Transverse colon (tissue), 4 donors: ENCODE results near the gene SLC7A10. TPM values are rescaled to one million over a fixed set of nuclear protein-coding genes. Genes with fewer than 3 reads are reported as not detected.
"Not testable (repeated sequence)": the region's sequence is repeated elsewhere in the genome, so short reads cannot be mapped to it uniquely, and the experiment has no call there.

Source experiments
- DNase-seq: peaks from one replicate; pipeline ENCODE4 v3.0.0-alpha.2; 2019
- H3K27ac ChIP-seq, 4 donors: fragments of 200-600 bp; sonication (generic); 2 replicates each; pipeline ENCODE4 v1.5.1; 2016 to 2018; ENCODE audit warnings: inconsistent platforms in 4 of 4
- H3K27me3 ChIP-seq: fragments of 200-600 bp; sonication (generic); 2 replicates; pipeline ENCODE4 v1.5.1; 2017; ENCODE audit warnings: inconsistent platforms
- H3K36me3 ChIP-seq, 4 donors: fragments of 200-600 bp; sonication (generic); 2 replicates each; pipeline ENCODE4 v1.5.1; 2017 to 2019; ENCODE audit warnings: inconsistent platforms in 4 of 4
- H3K4me1 ChIP-seq, 4 donors: fragments of 200-600 bp; sonication (generic); 2 replicates each; pipeline ENCODE4 v1.5.1; 2017 to 2020; ENCODE audit warnings: inconsistent platforms in 4 of 4
- H3K4me3 ChIP-seq, 4 donors: fragments of 200-600 bp; sonication (generic); 1 replicate in 1 of 4; 2 replicates in 3 of 4; pipeline versions ENCODE4 v1.5.1 to v1.6.1; 2017 to 2019; ENCODE audit warnings: inconsistent platforms in 4 of 4
- H3K9me3 ChIP-seq, 2 donors: fragments of 200-600 bp; sonication (generic); 2 replicates each; pipeline ENCODE4 v1.5.1; 2017 to 2019; ENCODE audit warnings: inconsistent platforms in 2 of 2
- EP300 ChIP-seq: sonication (generic); formaldehyde crosslinking; IDR thresholded peaks from one replicate; pipeline ENCODE4 v1.6.1; 2017; ENCODE audit warnings: antibody characterized with exemption, low read depth
- POLR2A ChIP-seq: fragments of 450-650 bp; IDR thresholded peaks from one replicate; pipeline ENCODE4 v1.6.1; 2016; ENCODE audit warnings: antibody characterized with exemption, mild to moderate bottlenecking, moderate library complexity
- POLR2AphosphoS5 ChIP-seq, 3 donors: sonication (generic); formaldehyde crosslinking; IDR thresholded peaks; one replicate each; pipeline ENCODE4 v1.6.1; 2016; ENCODE audit warnings: antibody characterized with exemption in 3 of 3
- WGBS, 2 donors: methylation state at CpG; one replicate each; pipeline ENCODE4 v1.1.5; 2018; ENCODE audit warnings: low coverage in 1 of 2; 5-methylcytosine and 5-hydroxymethylcytosine counted together
- in situ Hi-C, 4 donors: fragments of 200-750 bp; cut with MboI; loops; one replicate each; pipeline versions ENCODE4 v1.15.0 to v1.15.1; 2017; ENCODE audit warnings: low sequenced_read_pairs in 3 of 4, low pct_ligation_motif_present in 1 of 4, low pct_unique_long_range_greater_than_20kb in 1 of 4
- intact Hi-C: fragments of 100-400 bp; cut with DNase I; formaldehyde crosslinking; loops from one replicate; pipeline ENCODE4 v1.15.1; 2023; ENCODE audit warnings: low total_unique reads
- total RNA-seq, 4 donors: library from RNA; depleted of rRNA; stranded (reverse); fragments of >200 nt; gene quantifications; one replicate each; pipeline ENCODE4 v1.1.0, GENCODE V29; 2016
- TF ChIP-seq, protein P1 (sequence below), 5 experiments: fragments of 200-600 bp in 3 of 5; fragments of 450-650 bp in 2 of 5; sonication (generic) in 3 of 5; IDR thresholded peaks; 1 replicate in 2 of 5; 2 replicates in 3 of 5; pipeline ENCODE4 v1.5.1; 2016 to 2017; ENCODE audit warnings: antibody characterized with exemption in 5 of 5, inconsistent platforms in 3 of 5, mild to moderate bottlenecking in 2 of 5, moderate library complexity in 1 of 5

Gene SLC7A10
- total RNA-seq, 4 donors from 2014 or later = 0.48 TPM; not detected in 3

DNA sequence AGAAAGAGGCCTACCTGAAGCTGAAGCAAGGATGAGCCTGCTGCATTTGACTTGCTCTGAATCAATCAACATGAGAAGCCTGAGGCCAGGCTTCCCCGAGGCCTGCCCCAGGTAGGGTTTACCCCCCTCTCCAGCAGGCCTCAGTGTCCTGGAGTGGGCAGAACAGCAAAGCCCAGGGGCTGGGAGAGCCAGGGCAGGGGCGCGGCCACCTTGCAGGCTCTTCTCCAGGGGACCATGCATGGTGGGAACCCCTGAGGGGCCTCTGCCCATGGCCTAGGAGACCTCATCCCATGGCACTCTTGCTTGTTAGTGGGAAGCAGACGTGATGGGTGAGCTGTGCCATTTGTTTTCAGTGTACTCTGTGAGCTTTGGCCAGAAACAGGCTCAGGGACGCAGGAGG lies 51.5 kb downstream of the SLC7A10 start:
- WGBS, 2 donors = 80% methylated on average over 5 of the region's 5 CpGs; no CpG with 5 or more reads in 1 of the 2 donors
- intact Hi-C loops = no loop called here

DNA sequence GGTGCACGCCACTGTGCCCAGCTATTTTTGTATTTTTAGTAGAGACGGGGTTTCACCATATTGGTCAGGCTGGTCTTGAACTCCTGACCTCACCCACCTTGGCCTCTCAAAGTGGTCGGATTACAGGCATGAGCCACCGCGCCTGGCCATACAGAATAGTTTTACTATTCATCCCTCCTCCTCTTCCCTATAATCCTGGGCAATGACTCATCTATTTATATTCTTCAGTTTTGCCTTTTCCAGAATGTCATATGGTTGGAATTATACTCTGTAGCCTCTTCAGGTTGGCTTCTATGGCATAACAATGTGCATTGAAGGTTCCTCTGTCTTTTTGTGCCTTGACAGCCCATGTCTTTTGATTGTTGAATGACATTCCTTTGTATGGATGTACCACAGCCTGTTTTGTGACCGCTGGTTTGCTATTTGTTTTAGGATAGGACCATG lies 53.7 kb downstream of the SLC7A10 start:
- Histone ChIP-seq H3K27ac (peak overlapping the region in 1 of 4 donors; percentile 65), H3K9me3 (no peaks in the 10 kb centered on the region), H3K27me3 (no peaks in the 10 kb centered on the region), H3K36me3 (no peaks in the 10 kb centered on the region), H3K4me3 (no peak overlapping the region), H3K4me1 (peaks cover 10 to 31% (median 17%) of the 10 kb centered on the region in 4 donors)
- in situ Hi-C loops = no loop called here
- WGBS, 2 donors = 46 to 60% methylated on average over 6 of the region's 6 CpGs
- DNase-seq = no peak
- TF ChIP-seq POLR2AphosphoS5 (IDR thresholded peaks at IDR 0.05) = no peak
- no peak for TF ChIP-seq EP300
- TF ChIP-seq, protein P1, sequence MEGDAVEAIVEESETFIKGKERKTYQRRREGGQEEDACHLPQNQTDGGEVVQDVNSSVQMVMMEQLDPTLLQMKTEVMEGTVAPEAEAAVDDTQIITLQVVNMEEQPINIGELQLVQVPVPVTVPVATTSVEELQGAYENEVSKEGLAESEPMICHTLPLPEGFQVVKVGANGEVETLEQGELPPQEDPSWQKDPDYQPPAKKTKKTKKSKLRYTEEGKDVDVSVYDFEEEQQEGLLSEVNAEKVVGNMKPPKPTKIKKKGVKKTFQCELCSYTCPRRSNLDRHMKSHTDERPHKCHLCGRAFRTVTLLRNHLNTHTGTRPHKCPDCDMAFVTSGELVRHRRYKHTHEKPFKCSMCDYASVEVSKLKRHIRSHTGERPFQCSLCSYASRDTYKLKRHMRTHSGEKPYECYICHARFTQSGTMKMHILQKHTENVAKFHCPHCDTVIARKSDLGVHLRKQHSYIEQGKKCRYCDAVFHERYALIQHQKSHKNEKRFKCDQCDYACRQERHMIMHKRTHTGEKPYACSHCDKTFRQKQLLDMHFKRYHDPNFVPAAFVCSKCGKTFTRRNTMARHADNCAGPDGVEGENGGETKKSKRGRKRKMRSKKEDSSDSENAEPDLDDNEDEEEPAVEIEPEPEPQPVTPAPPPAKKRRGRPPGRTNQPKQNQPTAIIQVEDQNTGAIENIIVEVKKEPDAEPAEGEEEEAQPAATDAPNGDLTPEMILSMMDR (IDR thresholded peaks at IDR 0.05) = no peak
- TF ChIP-seq POLR2A = no peak
- intact Hi-C loops = no loop called here

More for the DNA sequence above, 51.5 kb downstream of the SLC7A10 start:
- in situ Hi-C loops = no loop called here
- Histone ChIP-seq H3K9me3 (no peaks in the 10 kb centered on the region), H3K27me3 (no peaks in the 10 kb centered on the region), H3K36me3 (no peaks in the 10 kb centered on the region), H3K4me1 (peaks cover 13 to 43% (median 29%) of the 10 kb centered on the region in 4 donors), H3K4me3 (no peak overlapping the region), H3K27ac (no peak overlapping the region)
- no peak for TF ChIP-seq EP300
- no peak for DNase-seq

DNA sequence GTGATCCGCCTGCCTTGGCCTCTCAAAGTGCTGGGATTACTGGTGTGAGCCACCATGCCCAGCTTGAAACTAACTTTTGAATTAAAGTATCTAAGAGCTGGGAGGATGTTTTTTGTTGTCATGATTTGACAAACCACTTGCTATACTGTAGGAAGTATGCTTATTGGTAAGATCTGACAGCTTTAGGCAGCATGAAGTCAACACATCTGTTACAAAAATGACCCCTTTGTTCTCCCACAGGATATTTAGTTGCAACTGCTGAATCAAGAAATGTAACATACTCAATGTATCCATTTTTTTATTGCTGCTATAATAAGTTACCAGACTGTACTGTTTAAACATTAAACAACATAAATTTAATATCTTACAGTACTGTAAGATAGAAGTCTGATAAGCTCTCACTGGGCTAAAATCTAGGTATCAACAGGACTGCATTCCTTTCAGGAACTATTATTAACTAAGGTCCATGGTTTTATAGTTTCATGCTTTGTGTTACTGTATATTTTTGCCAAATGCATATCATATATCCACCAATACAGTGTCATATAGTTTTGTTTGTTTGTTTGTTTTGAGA lies 54.3 kb downstream of the SLC7A10 start:
- H3K36me3 ChIP-seq = no peaks in the 10 kb centered on the region
- no peaks in the 10 kb centered on the region for H3K27me3 ChIP-seq
- TF ChIP-seq EP300 (no peak), POLR2A (no peak), POLR2AphosphoS5 (IDR thresholded peaks at IDR 0.05) (no peak)
- TF ChIP-seq, protein P1 (IDR thresholded peaks at IDR 0.05) = no peak
- H3K4me3 ChIP-seq = no peak overlapping the region
- in situ Hi-C loops (no loop called here), intact Hi-C loops (no loop called here)
- no peak for DNase-seq
- H3K4me1 ChIP-seq = peaks cover 10 to 31% (median 17%) of the 10 kb centered on the region in 4 donors
- no peaks in the 10 kb centered on the region for H3K9me3 ChIP-seq
- H3K27ac ChIP-seq = peak overlapping the region in 1 of 4 donors; percentile 65
- WGBS, 2 donors = 59% methylated on average over 1 of the region's 1 CpG; no CpG with 5 or more reads in 1 of the 2 donors

DNA sequence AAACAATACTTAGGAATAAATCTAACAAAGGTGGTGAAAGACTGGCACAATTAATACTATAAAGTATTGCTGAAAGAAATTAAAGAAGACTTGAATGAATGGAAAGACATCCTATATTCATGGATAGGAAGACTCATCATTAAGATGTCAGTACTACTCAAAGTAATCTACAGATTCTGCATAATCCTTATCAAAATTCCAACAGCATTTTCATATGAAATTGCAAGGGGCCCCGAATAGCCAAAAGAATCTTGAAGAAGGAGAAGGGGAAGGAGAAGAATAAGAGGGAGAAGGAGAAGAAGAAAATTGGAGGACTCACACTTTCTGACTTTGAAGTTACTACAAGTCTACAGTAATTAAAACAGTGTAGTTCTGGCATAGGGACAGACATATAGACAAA lies 57.1 kb downstream of the SLC7A10 start:
- WGBS, 2 donors = 89 to 92% methylated on average over 1 of the region's 1 CpG
- DNase-seq = no peak
- Histone ChIP-seq H3K4me3 (no peak overlapping the region), H3K36me3 (no peaks in the 10 kb centered on the region), H3K27me3 (no peaks in the 10 kb centered on the region), H3K9me3 (no peaks in the 10 kb centered on the region), H3K27ac (no peak overlapping the region), H3K4me1 (peaks cover 5 to 20% (median 9%) of the 10 kb centered on the region in 4 donors)
- in situ Hi-C loops (no loop called here), intact Hi-C loops (no loop called here)
- TF ChIP-seq POLR2A (no peak), EP300 (no peak), POLR2AphosphoS5 (IDR thresholded peaks at IDR 0.05) (no peak)
- TF ChIP-seq, protein P1 (IDR thresholded peaks at IDR 0.05) = no peak

DNA sequence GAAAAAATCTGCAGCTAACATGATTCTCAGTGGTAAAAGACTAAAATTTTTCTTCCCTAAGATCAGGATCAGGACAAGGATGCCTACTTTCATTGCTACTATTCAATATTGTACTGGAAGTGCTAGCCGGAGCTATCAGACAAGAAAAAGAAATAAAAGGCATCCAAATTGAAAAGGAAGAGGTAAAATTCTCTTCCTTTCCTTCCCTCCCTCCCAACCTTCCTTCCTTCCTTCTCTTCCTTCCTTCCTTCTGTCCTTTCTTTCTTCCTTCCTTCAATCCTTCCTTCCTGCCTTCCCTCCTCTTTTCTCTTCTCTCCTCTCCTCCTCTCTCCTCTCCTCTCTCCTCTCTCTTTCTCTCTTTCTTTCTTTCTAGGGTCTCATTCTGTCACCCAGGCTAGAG lies 58.2 kb downstream of the SLC7A10 start:
- Histone ChIP-seq H3K36me3 (no peaks in the 10 kb centered on the region), H3K9me3 (no peaks in the 10 kb centered on the region), H3K27me3 (no peaks in the 10 kb centered on the region), H3K4me1 (peaks cover 5 to 15% (median 7%) of the 10 kb centered on the region in 4 donors), H3K4me3 (no peak overlapping the region), H3K27ac (no peak overlapping the region)
- DNase-seq = no peak
- intact Hi-C loops = no loop called here
- in situ Hi-C loops = no loop called here
- TF ChIP-seq EP300 = no peak
- no peak for TF ChIP-seq POLR2A
- TF ChIP-seq POLR2AphosphoS5 (IDR thresholded peaks at IDR 0.05) = no peak
- TF ChIP-seq, protein P1 (IDR thresholded peaks at IDR 0.05) = no peak
- WGBS, 2 donors = 100% methylated on average over 1 of the region's 1 CpG

DNA sequence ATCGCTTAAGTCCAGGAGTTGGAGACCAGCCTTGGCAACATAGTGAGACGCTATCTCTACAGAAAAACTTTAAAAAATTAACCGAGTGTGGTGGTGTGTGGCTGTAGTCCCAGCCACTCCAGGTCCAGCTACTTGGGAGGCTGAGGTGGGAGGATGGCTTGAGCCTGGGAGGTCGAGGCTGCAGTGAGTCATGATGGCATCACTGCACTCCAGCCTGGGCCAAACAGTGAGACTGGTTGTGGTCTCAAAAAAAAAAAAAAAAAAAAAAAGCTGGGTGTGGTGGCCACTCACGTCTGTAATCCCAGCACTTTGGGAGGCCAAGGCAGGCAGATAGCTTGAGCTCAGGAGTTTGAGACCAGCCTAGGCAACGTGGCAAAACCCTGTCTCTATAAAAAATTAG lies 59.6 kb downstream of the SLC7A10 start:
- in situ Hi-C loops, H3K36me3 ChIP-seq, intact Hi-C loops, H3K4me1 ChIP-seq, H3K27ac ChIP-seq, H3K4me3 ChIP-seq, H3K27me3 ChIP-seq, DNase-seq, H3K9me3 ChIP-seq: not testable (repeated sequence)
- 70 to 77% methylated on average over 5 to 6 of the region's 6 CpGs for WGBS, 2 donors
